ENCODE results near the gene KRT84.

GRCh38 chr12:52416795-52417194, 31.3 kb upstream of the KRT84 start:
- TF ChIP-seq, protein P1, sequence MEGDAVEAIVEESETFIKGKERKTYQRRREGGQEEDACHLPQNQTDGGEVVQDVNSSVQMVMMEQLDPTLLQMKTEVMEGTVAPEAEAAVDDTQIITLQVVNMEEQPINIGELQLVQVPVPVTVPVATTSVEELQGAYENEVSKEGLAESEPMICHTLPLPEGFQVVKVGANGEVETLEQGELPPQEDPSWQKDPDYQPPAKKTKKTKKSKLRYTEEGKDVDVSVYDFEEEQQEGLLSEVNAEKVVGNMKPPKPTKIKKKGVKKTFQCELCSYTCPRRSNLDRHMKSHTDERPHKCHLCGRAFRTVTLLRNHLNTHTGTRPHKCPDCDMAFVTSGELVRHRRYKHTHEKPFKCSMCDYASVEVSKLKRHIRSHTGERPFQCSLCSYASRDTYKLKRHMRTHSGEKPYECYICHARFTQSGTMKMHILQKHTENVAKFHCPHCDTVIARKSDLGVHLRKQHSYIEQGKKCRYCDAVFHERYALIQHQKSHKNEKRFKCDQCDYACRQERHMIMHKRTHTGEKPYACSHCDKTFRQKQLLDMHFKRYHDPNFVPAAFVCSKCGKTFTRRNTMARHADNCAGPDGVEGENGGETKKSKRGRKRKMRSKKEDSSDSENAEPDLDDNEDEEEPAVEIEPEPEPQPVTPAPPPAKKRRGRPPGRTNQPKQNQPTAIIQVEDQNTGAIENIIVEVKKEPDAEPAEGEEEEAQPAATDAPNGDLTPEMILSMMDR (IDR thresholded peaks at IDR 0.05) = no peak
- TF ChIP-seq EP300 (IDR thresholded peaks at IDR 0.05) (no peak), POLR2A (IDR thresholded peaks at IDR 0.05) (no peak), POLR2AphosphoS5 (IDR thresholded peaks at IDR 0.05) (no peak)
